CD14-positive monocyte (primary cell): Measurements from ENCODE around the gene TBCD. TPM values are rescaled to one million over a fixed set of nuclear protein-coding genes. Genes with fewer than 3 reads are reported as not detected.
A peak's percentile ranks its signal among the peaks of the same experiment; 100 is the strongest.

Source experiments
- DNase-seq, 3 donors: peaks; one replicate each; pipeline ENCODE4 v3.0.0-alpha.2; 2011 to 2022
- H2AFZ ChIP-seq: 2 replicates; pipeline ENCODE4 v1.6.0; 2012; ENCODE audit warnings: mild to moderate bottlenecking, low read depth, low read length, inconsistent platforms; ENCODE audit not compliant: insufficient read depth, poor library complexity, severe bottlenecking
- H3K27ac ChIP-seq, 2 donors: 1 replicate in 1 of 2; 2 replicates in 1 of 2; pipeline ENCODE4 v1.5.1; 2012 to 2013; ENCODE audit warnings: low read length in 2 of 2, control low read depth in 1 of 2, inconsistent platforms in 1 of 2, low read depth in 1 of 2, mild to moderate bottlenecking in 1 of 2
- H3K27me3 ChIP-seq, 2 donors: one replicate each; pipeline versions ENCODE4 v1.6.0 to v1.6.1; 2011 to 2013; ENCODE audit warnings: low read length in 2 of 2; ENCODE audit not compliant: control insufficient read depth in 2 of 2, insufficient read depth in 2 of 2
- H3K36me3 ChIP-seq, 2 donors: replicated peaks in 1 of 2; 1 replicate in 1 of 2; 2 replicates in 1 of 2; pipeline versions ENCODE4 v1.5.1 to v1.6.1; 2012 to 2013; ENCODE audit warnings: low read length in 2 of 2, control low read depth in 1 of 2, inconsistent platforms in 1 of 2, mild to moderate bottlenecking in 1 of 2; ENCODE audit not compliant: insufficient read depth in 2 of 2, control insufficient read depth in 1 of 2
- H3K4me1 ChIP-seq, 2 donors: 1 replicate in 1 of 2; 2 replicates in 1 of 2; pipeline versions ENCODE4 v1.5.1 to v1.6.1; 2012 to 2013; ENCODE audit warnings: low read length in 2 of 2, control low read depth in 1 of 2, inconsistent platforms in 1 of 2, mild to moderate bottlenecking in 1 of 2, moderate library complexity in 1 of 2; ENCODE audit not compliant: insufficient read depth in 2 of 2, control insufficient read depth in 1 of 2
- H3K4me2 ChIP-seq: replicated peaks from 2 replicates; pipeline ENCODE3; 2012; ENCODE audit warnings: low read length, moderate library complexity, mild to moderate bottlenecking; ENCODE audit not compliant: poor library complexity, severe bottlenecking; ENCODE audit errors: extremely low read depth
- H3K4me3 ChIP-seq, 3 experiments: fragments of 200-600 bp in 1 of 3; sonication (generic) in 1 of 3; replicated peaks in 1 of 3; 1 replicate in 2 of 3; 2 replicates in 1 of 3; pipeline ENCODE4 v1.5.1; 2011 to 2013; ENCODE audit warnings: low read length in 3 of 3, mild to moderate bottlenecking in 3 of 3, control low read depth in 2 of 3, low read depth in 2 of 3, inconsistent platforms in 1 of 3, moderate library complexity in 1 of 3
- H3K79me2 ChIP-seq: 2 replicates; pipeline ENCODE4 v1.6.0; 2012; ENCODE audit warnings: mild to moderate bottlenecking, control low read depth, inconsistent platforms, low read length, moderate library complexity; ENCODE audit not compliant: insufficient read depth
- H3K9ac ChIP-seq: 2 replicates; pipeline ENCODE4 v1.6.0; 2017; ENCODE audit warnings: low read length, mild to moderate bottlenecking; ENCODE audit not compliant: insufficient read depth, poor library complexity, severe bottlenecking
- H3K9me3 ChIP-seq, 2 donors: replicated peaks in 1 of 2; 1 replicate in 1 of 2; 2 replicates in 1 of 2; pipeline versions ENCODE4 v1.5.1 to v1.6.1; 2012 to 2013; ENCODE audit warnings: low read length in 2 of 2, control low read depth in 1 of 2; ENCODE audit not compliant: control insufficient read depth in 1 of 2, insufficient read depth in 1 of 2
- H4K20me1 ChIP-seq: 2 replicates; pipeline ENCODE4 v1.6.0; 2012; ENCODE audit warnings: mild to moderate bottlenecking, low read length, control low read depth, moderate library complexity; ENCODE audit not compliant: insufficient read depth
- H3K27ac Mint-ChIP-seq, 7 donors: one replicate each; pipeline ENCODE4 v1.8.0; 2020; ENCODE audit warnings: mild to moderate bottlenecking in 7 of 7, mixed read lengths in 7 of 7, moderate library complexity in 6 of 7, inconsistent platforms in 2 of 7
- H3K27me3 Mint-ChIP-seq, 3 donors: one replicate each; pipeline ENCODE4 v1.8.0; 2021 to 2022; ENCODE audit warnings: low read depth in 3 of 3, mild to moderate bottlenecking in 3 of 3, mixed read lengths in 3 of 3, moderate library complexity in 3 of 3, inconsistent platforms in 1 of 3
- H3K36me3 Mint-ChIP-seq, 2 donors: one replicate each; pipeline ENCODE4 v1.8.0; 2020; ENCODE audit warnings: mixed read lengths in 2 of 2, inconsistent platforms in 1 of 2, mild to moderate bottlenecking in 1 of 2
- H3K4me1 Mint-ChIP-seq: one replicate; pipeline ENCODE4 v1.8.0; 2020; ENCODE audit warnings: mild to moderate bottlenecking, mixed read lengths
- H3K4me3 Mint-ChIP-seq, 2 donors: one replicate each; pipeline ENCODE4 v1.8.0; 2020; ENCODE audit warnings: mild to moderate bottlenecking in 2 of 2, mixed read lengths in 2 of 2, moderate library complexity in 1 of 2
- H3K9me3 Mint-ChIP-seq, 7 donors: one replicate each; pipeline ENCODE4 v1.8.0; 2020 to 2022; ENCODE audit warnings: mixed read lengths in 7 of 7, mild to moderate bottlenecking in 6 of 7, moderate library complexity in 6 of 7, inconsistent platforms in 2 of 7
- WGBS: methylation state at CpG from one replicate; pipeline ENCODE4 v1.1.5; 2013; ENCODE audit warnings: missing lambda C conversion rate; ENCODE audit not compliant: insufficient coverage; 5-methylcytosine and 5-hydroxymethylcytosine counted together
- intact Hi-C, 2 donors: fragments of 100-400 bp; cut with micrococcal nuclease; formaldehyde crosslinking; loops; one replicate each; pipeline versions ENCODE4 v1.15.0 to v1.15.1; 2023
- polyA plus RNA-seq, 3 donors: library from polyadenylated mRNA; depleted of rRNA in 1 of 3; unstranded in 2 of 3; stranded (reverse) in 1 of 3; fragments of 300-500 nt in 2 of 3; fragments of >200 nt in 1 of 3; fragmentation: Illumina TruSeq in 2 of 3; gene quantifications; 1 replicate in 2 of 3; 2 replicates in 1 of 3; pipeline ENCODE4 v1.2.3, GENCODE V29; 2012 to 2021
- TF ChIP-seq, protein P1 (sequence below): fragments of 200-600 bp; IDR thresholded peaks from one replicate; pipeline ENCODE4 v1.8.0; 2022; ENCODE audit warnings: antibody characterized with exemption, mild to moderate bottlenecking

The TBCD gene
- polyA plus RNA-seq, 3 donors: 54.7 to 74.0 (median 66.6) TPM

GRCh38 chr17:82956726-82957468 lies 205.0 kb downstream of the TBCD start:
- intact Hi-C loops: no loop called here
- Histone ChIP-seq H3K79me2 (no peaks in the 10 kb centered on the region), H4K20me1 (no peaks in the 10 kb centered on the region), H3K9ac (no peak overlapping the region), H3K27me3 (no peaks in the 10 kb centered on the region), H3K9me3 (peaks cover 0 to 4% of the 10 kb centered on the region in 2 donors), H3K4me1 (no peaks in the 10 kb centered on the region), H2AFZ (no peak overlapping the region), H3K4me2 (no peak overlapping the region), H3K27ac (no peak overlapping the region), H3K4me3 (no peak overlapping the region), H3K36me3 (peaks cover 13 to 35% of the 10 kb centered on the region in 2 donors)
- peak overlapping the region in 1 of 7 donors; percentile 84 for H3K27ac Mint-ChIP-seq
- 97% methylated on average over 33 of the region's 33 CpGs for WGBS
- H3K4me1 Mint-ChIP-seq: no peaks in the 10 kb centered on the region
- no peaks in the 10 kb centered on the region for H3K27me3 Mint-ChIP-seq
- H3K36me3 Mint-ChIP-seq: peaks cover 41 to 65% of the 10 kb centered on the region in 2 donors
- no peak overlapping the region for H3K4me3 Mint-ChIP-seq
- H3K9me3 Mint-ChIP-seq: peaks cover 6 to 24% (median 14%) of the 10 kb centered on the region in 7 donors
- TF ChIP-seq, protein P1, sequence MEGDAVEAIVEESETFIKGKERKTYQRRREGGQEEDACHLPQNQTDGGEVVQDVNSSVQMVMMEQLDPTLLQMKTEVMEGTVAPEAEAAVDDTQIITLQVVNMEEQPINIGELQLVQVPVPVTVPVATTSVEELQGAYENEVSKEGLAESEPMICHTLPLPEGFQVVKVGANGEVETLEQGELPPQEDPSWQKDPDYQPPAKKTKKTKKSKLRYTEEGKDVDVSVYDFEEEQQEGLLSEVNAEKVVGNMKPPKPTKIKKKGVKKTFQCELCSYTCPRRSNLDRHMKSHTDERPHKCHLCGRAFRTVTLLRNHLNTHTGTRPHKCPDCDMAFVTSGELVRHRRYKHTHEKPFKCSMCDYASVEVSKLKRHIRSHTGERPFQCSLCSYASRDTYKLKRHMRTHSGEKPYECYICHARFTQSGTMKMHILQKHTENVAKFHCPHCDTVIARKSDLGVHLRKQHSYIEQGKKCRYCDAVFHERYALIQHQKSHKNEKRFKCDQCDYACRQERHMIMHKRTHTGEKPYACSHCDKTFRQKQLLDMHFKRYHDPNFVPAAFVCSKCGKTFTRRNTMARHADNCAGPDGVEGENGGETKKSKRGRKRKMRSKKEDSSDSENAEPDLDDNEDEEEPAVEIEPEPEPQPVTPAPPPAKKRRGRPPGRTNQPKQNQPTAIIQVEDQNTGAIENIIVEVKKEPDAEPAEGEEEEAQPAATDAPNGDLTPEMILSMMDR: no peak
- DNase-seq: no peak

- H3K4me3 ChIP-seq: no peak overlapping the region
- H4K20me1 ChIP-seq: no peaks in the 10 kb centered on the region
- H3K27ac ChIP-seq: no peak overlapping the region
- TF ChIP-seq, protein P1: no peak
- H2AFZ ChIP-seq: no peak overlapping the region
- H3K4me2 ChIP-seq: no peak overlapping the region
- H3K36me3 Mint-ChIP-seq: peaks cover 36 to 61% of the 10 kb centered on the region in 2 donors
- no peaks in the 10 kb centered on the region for H3K27me3 ChIP-seq
- no peaks in the 10 kb centered on the region for H3K27me3 Mint-ChIP-seq
- H3K9me3 Mint-ChIP-seq: peaks cover 6 to 24% (median 11%) of the 10 kb centered on the region in 7 donors
- peaks cover 0 to 3% of the 10 kb centered on the region in 2 donors for H3K4me1 ChIP-seq
- H3K27ac Mint-ChIP-seq: peak overlapping the region in 1 of 7 donors; percentile 84
- no peak for DNase-seq
- peaks cover 13 to 29% of the 10 kb centered on the region in 2 donors for H3K36me3 ChIP-seq
- H3K79me2 ChIP-seq: no peaks in the 10 kb centered on the region
- H3K9ac ChIP-seq: no peak overlapping the region
- intact Hi-C loops: no loop called here
- H3K4me1 Mint-ChIP-seq: peaks cover 5% of the 10 kb centered on the region
- H3K9me3 ChIP-seq: peaks cover 0 to 4% of the 10 kb centered on the region in 2 donors
- 98% methylated on average over 7 of the region's 8 CpGs for WGBS
- H3K4me3 Mint-ChIP-seq: no peak overlapping the region
Measured at GRCh38 chr17:82957469-82957795, 205.6 kb downstream of the TBCD start.
